HEK293 (cell line): ENCODE results near the gene ATP8A2.

ENCODE experiments used
- CTCF ChIA-PET: fragments of 350-600 bp; formaldehyde crosslinking; extraction: SDS; loops from one replicate; lab custom pipeline; 2021; ENCODE audit warnings: antibody characterized with exemption; lab: Yijun Ruan, JAX
- POLR2A ChIA-PET: fragments of 300-600 bp; formaldehyde crosslinking; extraction: SDS; loops from one replicate; lab custom pipeline; 2020; ENCODE audit warnings: antibody characterized with exemption, inconsistent platforms; lab: Yijun Ruan, JAX
- H3K27ac ChIP-seq: fragments of 200-500 bp; sonication (Bioruptor generic); 2 replicates; pipeline ENCODE4 v1.5.1; 2014; ENCODE audit warnings: low read depth, low read length, control low read depth, inconsistent platforms; ENCODE audit errors: extremely low read depth
- H3K36me3 ChIP-seq, 2 experiments: fragments of 200-500 bp in 1 of 2; sonication (Bioruptor generic) in 1 of 2; 1 replicate in 1 of 2; 2 replicates in 1 of 2; pipeline ENCODE4 v1.5.1; 2014 to 2017; ENCODE audit warnings: inconsistent platforms in 2 of 2, low read length in 2 of 2; ENCODE audit not compliant: control insufficient read depth in 2 of 2, insufficient read depth in 1 of 2
- H3K4me1 ChIP-seq: fragments of 200-500 bp; sonication (Bioruptor generic); 2 replicates; pipeline ENCODE4 v1.5.1; 2014; ENCODE audit warnings: mild to moderate bottlenecking, low read length, inconsistent platforms; ENCODE audit not compliant: control insufficient read depth, insufficient read depth
- H3K4me3 ChIP-seq: 2 replicates; pipeline ENCODE4 v1.5.1; 2011; ENCODE audit warnings: low read depth, mild to moderate bottlenecking, control low read depth, low read length, moderate library complexity
- H3K9me3 ChIP-seq: fragments of 200-500 bp; sonication (Bioruptor generic); 2 replicates; pipeline ENCODE4 v1.5.1; 2014; ENCODE audit warnings: low read depth, low read length, inconsistent platforms; ENCODE audit not compliant: control insufficient read depth, insufficient read depth
- BCL11A ChIP-seq: fragments of 450-650 bp; formaldehyde crosslinking; IDR thresholded peaks from 2 replicates; pipeline ENCODE4 v1.5.1; 2016; ENCODE audit warnings: low read depth, missing biosample characterization, missing genetic modification characterization
- HOXD13 ChIP-seq: sonication (generic); formaldehyde crosslinking; IDR thresholded peaks from 2 replicates; pipeline ENCODE4 v1.8.0; 2022; ENCODE audit warnings: missing genetic modification reagents, borderline replicate concordance
- PRDM10 ChIP-seq: fragments of 450-650 bp; formaldehyde crosslinking; IDR thresholded peaks from 2 replicates; pipeline ENCODE4 v1.5.1; 2016; ENCODE audit warnings: missing biosample characterization, missing genetic modification characterization
- RBAK ChIP-seq: fragments of 450-650 bp; formaldehyde crosslinking; IDR thresholded peaks from 2 replicates; pipeline ENCODE4 v1.5.1; 2016; ENCODE audit warnings: missing biosample characterization, missing genetic modification characterization
- TSHZ1 ChIP-seq: fragments of 450-650 bp; formaldehyde crosslinking; IDR thresholded peaks from 2 replicates; pipeline ENCODE4 v1.5.1; 2016; ENCODE audit warnings: missing biosample characterization, missing genetic modification characterization, borderline replicate concordance
- ZBTB1 ChIP-seq: fragments of 450-650 bp; formaldehyde crosslinking; IDR thresholded peaks from 2 replicates; pipeline ENCODE4 v1.5.1; 2016; ENCODE audit warnings: missing biosample characterization, missing genetic modification characterization
- ZBTB10 ChIP-seq: fragments of 450-650 bp; formaldehyde crosslinking; IDR thresholded peaks from 2 replicates; pipeline ENCODE4 v1.5.1; 2016; ENCODE audit warnings: missing biosample characterization, missing genetic modification characterization
- ZBTB17 ChIP-seq: fragments of 450-650 bp; formaldehyde crosslinking; IDR thresholded peaks from 2 replicates; pipeline ENCODE4 v1.5.1; 2016; ENCODE audit warnings: missing biosample characterization, missing genetic modification characterization
- ZBTB44 ChIP-seq: fragments of 450-650 bp; IDR thresholded peaks from 2 replicates; pipeline ENCODE4 v1.5.1; 2018; ENCODE audit warnings: missing biosample characterization, mild to moderate bottlenecking, missing genetic modification characterization
- ZNF10 ChIP-seq: fragments of 450-650 bp; formaldehyde crosslinking; IDR thresholded peaks from 2 replicates; pipeline ENCODE4 v1.5.1; 2017; ENCODE audit warnings: missing biosample characterization, missing genetic modification characterization
- ZNF19 ChIP-seq: fragments of 450-650 bp; formaldehyde crosslinking; IDR thresholded peaks from 2 replicates; pipeline ENCODE4; 2016; ENCODE audit warnings: missing biosample characterization, missing genetic modification characterization, low read depth
- ZNF202 ChIP-seq: fragments of 450-650 bp; formaldehyde crosslinking; IDR thresholded peaks from 2 replicates; pipeline ENCODE4 v1.5.1; 2016; ENCODE audit warnings: missing biosample characterization, missing genetic modification characterization, borderline replicate concordance
- ZNF214 ChIP-seq: fragments of 450-650 bp; formaldehyde crosslinking; IDR thresholded peaks from 2 replicates; pipeline ENCODE4 v1.5.1; 2017; ENCODE audit warnings: missing biosample characterization, mild to moderate bottlenecking, missing genetic modification characterization, borderline replicate concordance
- ZNF239 ChIP-seq: fragments of 450-650 bp; formaldehyde crosslinking; IDR thresholded peaks from 2 replicates; pipeline ENCODE4 v1.5.1; 2016; ENCODE audit warnings: missing biosample characterization, missing genetic modification characterization
- ZNF266 ChIP-seq: fragments of 450-650 bp; formaldehyde crosslinking; IDR thresholded peaks from 2 replicates; pipeline ENCODE4 v1.5.1; 2016; ENCODE audit warnings: missing biosample characterization, missing genetic modification characterization, low read depth
- ZNF37A ChIP-seq: fragments of 450-650 bp; IDR thresholded peaks from 2 replicates; pipeline ENCODE4 v1.5.1; 2018; ENCODE audit warnings: missing biosample characterization, missing genetic modification characterization
- ZNF600 ChIP-seq: fragments of 450-650 bp; formaldehyde crosslinking; IDR thresholded peaks from 2 replicates; pipeline ENCODE4 v1.5.1; 2016; ENCODE audit warnings: missing biosample characterization, missing genetic modification characterization
- ZNF639 ChIP-seq: fragments of 450-650 bp; formaldehyde crosslinking; IDR thresholded peaks from 2 replicates; pipeline ENCODE4 v1.5.1; 2016; ENCODE audit warnings: missing biosample characterization, missing genetic modification characterization
- ZNF660 ChIP-seq: fragments of 450-650 bp; IDR thresholded peaks from 2 replicates; pipeline ENCODE4 v1.5.1; 2018; ENCODE audit warnings: missing biosample characterization, mild to moderate bottlenecking, missing genetic modification characterization
- ZNF664 ChIP-seq: fragments of 450-650 bp; formaldehyde crosslinking; IDR thresholded peaks from 2 replicates; pipeline ENCODE4 v1.5.1; 2016; ENCODE audit warnings: missing biosample characterization, missing genetic modification characterization
- ZNF692 ChIP-seq: fragments of 450-650 bp; formaldehyde crosslinking; IDR thresholded peaks from 2 replicates; pipeline ENCODE4 v1.5.1; 2016; ENCODE audit warnings: missing biosample characterization, missing genetic modification characterization
- ZNF791 ChIP-seq: fragments of 450-650 bp; formaldehyde crosslinking; IDR thresholded peaks from 2 replicates; pipeline ENCODE4 v1.5.1; 2016; ENCODE audit warnings: missing biosample characterization, missing genetic modification characterization

Gene ATP8A2

GRCh38 chr13:25489238-25489637 is 117.5 kb downstream of the ATP8A2 start (continued):
- no peak for TF ChIP-seq ZBTB10 (tag by site-specific recombination)
- TF ChIP-seq TSHZ1 (tag by site-specific recombination), result no peak
- TF ChIP-seq ZNF791 (tag by site-specific recombination), result no peak
- no peak for TF ChIP-seq ZNF664 (tag by site-specific recombination)
- no peak for TF ChIP-seq BCL11A (tag by site-specific recombination)
- TF ChIP-seq ZNF37A (tag by site-specific recombination), result no peak
- no peak for TF ChIP-seq ZNF19 (tag by site-specific recombination)
- no peak for TF ChIP-seq ZNF10 (tag by site-specific recombination)
- no peak for TF ChIP-seq ZNF202
- TF ChIP-seq ZNF639 (tag by site-specific recombination), result no peak

GRCh38 chr13:25490236-25490635 is 118.5 kb downstream of the ATP8A2 start:
- Histone ChIP-seq H3K4me3 (no peak overlapping the region), H3K9me3 (no peaks in the 10 kb centered on the region), H3K27ac (no peak overlapping the region), H3K4me1 (no peaks in the 10 kb centered on the region), H3K36me3 (no peaks in the 10 kb centered on the region)
- CTCF ChIA-PET, result no interaction called here
- POLR2A ChIA-PET, result no interaction called here
- TF ChIP-seq ZNF600 (tag by site-specific recombination), result no peak
- TF ChIP-seq ZNF660 (tag by site-specific recombination), result no peak
- no peak for TF ChIP-seq RBAK (tag by site-specific recombination)
- no peak for TF ChIP-seq HOXD13 (CRISPR knock-in tag)
- TF ChIP-seq ZBTB17, result no peak
- no peak for TF ChIP-seq ZBTB44
- no peak for TF ChIP-seq ZNF266 (tag by site-specific recombination)
- no peak for TF ChIP-seq ZNF239 (tag by site-specific recombination)
- no peak for TF ChIP-seq ZBTB1 (tag by site-specific recombination)
- no peak for TF ChIP-seq ZNF692 (tag by site-specific recombination)
- no peak for TF ChIP-seq ZNF214 (tag by site-specific recombination)
- TF ChIP-seq PRDM10 (tag by site-specific recombination), result no peak
- TF ChIP-seq, all 188 proteins: peak for 0
